Ovary (tissue), 9 donors: ENCODE results near the gene CPNE4. TPM values are rescaled to one million over a fixed set of nuclear protein-coding genes. Genes with fewer than 3 reads are reported as not detected.

Experiments used
- DNase-seq, 5 donors: peaks; one replicate each; pipeline ENCODE4 v3.0.0-alpha.2; 2019 to 2020
- H3K27ac ChIP-seq, 2 donors: fragments of 200-600 bp; one replicate each; pipeline versions ENCODE4 v1.5.1 to v1.8.0; 2019 to 2022
- H3K27me3 ChIP-seq: fragments of 200-600 bp; one replicate; pipeline ENCODE4 v1.8.0; 2022
- H3K36me3 ChIP-seq: fragments of 200-600 bp; sonication (generic); one replicate; pipeline ENCODE4 v1.5.1; 2019
- H3K4me1 ChIP-seq: one replicate; pipeline ENCODE4 v1.8.1; 2013; ENCODE audit warnings: mild to moderate bottlenecking, moderate library complexity; ENCODE audit not compliant: insufficient read depth
- H3K4me3 ChIP-seq: fragments of 200-600 bp; sonication (generic); one replicate; pipeline ENCODE4 v1.5.1; 2017
- H3K9me3 ChIP-seq, 2 donors: fragments of 200-600 bp in 1 of 2; sonication (generic) in 1 of 2; one replicate each; pipeline versions ENCODE4 v1.5.1 to v1.8.1; 2013 to 2019; ENCODE audit warnings: mild to moderate bottlenecking in 1 of 2, moderate library complexity in 1 of 2
- CTCF ChIP-seq, 3 donors: fragments of 450-650 bp in 2 of 3; fragments of 200-600 bp in 1 of 3; IDR thresholded peaks; one replicate each; pipeline versions ENCODE4 v1.5.1 to v1.8.0; 2016 to 2022; ENCODE audit warnings: antibody characterized with exemption in 3 of 3, mild to moderate bottlenecking in 1 of 3
- EP300 ChIP-seq: sonication (generic); formaldehyde crosslinking; IDR thresholded peaks from one replicate; pipeline ENCODE4 v1.6.1; 2017; ENCODE audit warnings: antibody characterized with exemption
- POLR2A ChIP-seq: fragments of 450-650 bp; IDR thresholded peaks from one replicate; pipeline ENCODE4 v1.6.1; 2017; ENCODE audit warnings: antibody characterized with exemption, mild to moderate bottlenecking, moderate library complexity
- WGBS, 3 donors: extraction: QIAGEN DNeasy Blood & Tissue Kit in 1 of 3; methylation state at CpG; one replicate each; pipeline versions ENCODE4 v1.1.5 to v1.1.7; 2013 to 2017; 5-methylcytosine and 5-hydroxymethylcytosine counted together
- intact Hi-C, 4 donors: fragments of 100-400 bp; cut with DNase I; formaldehyde crosslinking; loops; one replicate each; pipeline versions ENCODE4 v1.11.0 to v1.15.1; 2022 to 2023
- polyA plus RNA-seq, 2 donors: library from polyadenylated mRNA; stranded (reverse); fragments of 200-250 nt in 1 of 2; fragments of 350-450 nt in 1 of 2; fragmentation: Illumina TruSeq in 1 of 2; extraction: RNeasy Lipid Tissue Mini Kit (QIAGEN cat#74804) in 1 of 2; gene quantifications; one replicate each; pipeline ENCODE4 v1.2.3, GENCODE V29; 2013 to 2014
- total RNA-seq, 7 donors: library from RNA; depleted of rRNA in 2 of 7; stranded (reverse); fragments of >200 nt in 2 of 7; fragmentation: NEBNext Ultra II Directional in 3 of 7; extraction: Animal tissue kit (Norgen Biotek cat#: 25700) in 3 of 7; gene quantifications; one replicate each; pipeline versions ENCODE4 v1.1.0 to v1.2.4, GENCODE V29; 2016 to 2023
- donor health status: DM: no; HTN: no; CAD: no; lungs with moderate emphysema.
- donor health status: DM: no; HTN: no; CAD: no.
- donor health status: Bipolar disorder and iron deficiency.
- donor health status: DM: yes; HTN: yes; CAD: no.
- donor health status: DM: no; HTN: no; CAD: no.
- donor health status: DM: yes; HTN: yes; CAD: no.

The CPNE4 gene
- total and polyA plus RNA-seq, 9 donors: 0.11 to 0.27 (median 0.13) TPM; not detected in 6

DNA sequence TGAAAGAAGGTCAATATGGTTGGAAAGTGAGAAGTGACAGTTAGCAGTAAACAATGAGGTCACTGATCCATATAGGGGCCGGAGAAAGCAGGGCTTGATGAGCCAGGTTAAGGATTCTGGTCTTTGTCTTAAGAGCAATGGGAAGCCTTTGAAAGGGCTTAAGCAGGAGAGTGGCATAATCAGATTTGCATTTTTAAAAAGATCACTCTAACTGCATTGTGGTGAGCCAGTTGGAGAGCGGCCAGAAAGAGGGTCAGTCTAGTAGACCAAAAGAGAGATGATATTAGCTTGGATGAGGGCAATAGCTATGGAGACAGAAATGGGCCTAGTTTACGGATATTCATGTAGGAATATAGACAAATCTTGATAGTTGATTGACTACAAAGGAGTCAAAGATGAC, 46.6 kb downstream of the CPNE4 start:
- intact Hi-C loops: no loop called here
- no peak for DNase-seq
- TF ChIP-seq EP300: no peak
- TF ChIP-seq POLR2A: no peak
- no peak for TF ChIP-seq CTCF (IDR thresholded peaks at IDR 0.05)
- Histone ChIP-seq H3K9me3 (no peaks in the 10 kb centered on the region), H3K27me3 (no peaks in the 10 kb centered on the region), H3K4me1 (no peaks in the 10 kb centered on the region), H3K27ac (no peak overlapping the region), H3K36me3 (no peaks in the 10 kb centered on the region), H3K4me3 (no peak overlapping the region)
- 67 to 70% (median 68%) methylated on average over 3 of the region's 3 CpGs for WGBS, 3 donors

GRCh38 chr3:131983689-131984088, 51.1 kb downstream of the CPNE4 start:
- Histone ChIP-seq H3K4me1 (no peaks in the 10 kb centered on the region), H3K27ac (no peak overlapping the region), H3K4me3 (no peak overlapping the region), H3K36me3 (no peaks in the 10 kb centered on the region), H3K9me3 (no peaks in the 10 kb centered on the region), H3K27me3 (no peaks in the 10 kb centered on the region)
- 43 to 68% (median 52%) methylated on average over 1 of the region's 1 CpG for WGBS, 3 donors
- intact Hi-C loops: no loop called here
- no peak for DNase-seq
- TF ChIP-seq EP300 (no peak), POLR2A (no peak), CTCF (IDR thresholded peaks at IDR 0.05) (no peak)

GRCh38 chr3:131981323-131981722, 53.5 kb downstream of the CPNE4 start:
- Histone ChIP-seq H3K9me3 (no peaks in the 10 kb centered on the region), H3K4me1 (no peaks in the 10 kb centered on the region), H3K27me3 (no peaks in the 10 kb centered on the region), H3K27ac (no peak overlapping the region), H3K4me3 (no peak overlapping the region), H3K36me3 (no peaks in the 10 kb centered on the region)
- TF ChIP-seq EP300 (no peak), CTCF (IDR thresholded peaks at IDR 0.05) (no peak), POLR2A (no peak)
- intact Hi-C loops: no loop called here
- DNase-seq: no peak
- WGBS, 3 donors: 81 to 90% (median 83%) methylated on average over 7 of the region's 7 CpGs

DNA sequence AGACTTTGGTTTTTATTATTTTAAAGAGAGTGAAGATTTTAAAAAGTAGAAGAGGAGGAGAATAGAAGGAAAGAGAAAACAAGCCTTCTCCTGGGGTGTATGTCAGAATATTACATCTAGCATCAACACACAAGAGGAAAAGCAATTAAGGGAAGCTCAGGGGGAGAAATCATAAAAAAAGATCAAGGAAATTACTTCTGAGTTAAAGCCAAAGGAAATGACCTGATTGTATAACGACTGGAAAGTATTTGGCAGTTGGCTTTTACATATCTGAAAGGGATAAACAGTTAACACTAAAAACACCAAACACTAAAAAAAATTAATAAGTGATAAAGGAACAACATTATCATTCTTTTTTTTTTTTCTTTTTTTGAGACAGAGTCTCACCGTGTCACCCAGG, 58.4 kb downstream of the CPNE4 start:
- no peaks in the 10 kb centered on the region for H3K36me3 ChIP-seq
- no peaks in the 10 kb centered on the region for H3K27me3 ChIP-seq
- H3K27ac ChIP-seq: no peak overlapping the region
- intact Hi-C loops: loop anchor here in 2 of 4 donors (2.0 to 10.0 kb wide), 2 partner anchors 14 to 232 kb away; no protein-coding TSS in a partner anchor
- no peaks in the 10 kb centered on the region for H3K9me3 ChIP-seq
- no peak overlapping the region for H3K4me3 ChIP-seq
- no peaks in the 10 kb centered on the region for H3K4me1 ChIP-seq
- TF ChIP-seq POLR2A (no peak), EP300 (no peak), CTCF (IDR thresholded peaks at IDR 0.05) (no peak)
- 27 to 30% (median 28%) methylated on average over 2 of the region's 2 CpGs for WGBS, 3 donors
- no peak for DNase-seq
